Astrocyte of the cerebellum (primary cell): Measurements from ENCODE around the gene RNF146.
"Not testable (repeated sequence)": the region's sequence is repeated elsewhere in the genome, so short reads cannot be mapped to it uniquely, and the experiment has no call there.

Experiments used
- DNase-seq: peaks from one replicate; pipeline ENCODE4 v3.0.0-alpha.2; 2011; ENCODE audit warnings: low read depth
- H3K4me3 ChIP-seq: 2 replicates; pipeline ENCODE4 v1.5.1; 2011; ENCODE audit warnings: mild to moderate bottlenecking, low read depth, low read length, moderate library complexity
- CTCF ChIP-seq: IDR thresholded peaks from 2 replicates; pipeline ENCODE4 v1.5.1; 2012; ENCODE audit warnings: low read length, low read depth, moderate library complexity, mild to moderate bottlenecking; ENCODE audit errors: missing control alignments
- in situ Hi-C: cut with HindIII; loops from 2 replicates; pipeline ENCODE4 v1.10.0; 2017; ENCODE audit warnings: low sequenced_read_pairs

The RNF146 gene

GRCh38 chr6:127305741-127306140, 39.1 kb downstream of the RNF146 start:
- no peak for DNase-seq
- in situ Hi-C loops, result no loop called here
- TF ChIP-seq CTCF, result no peak
- no peak overlapping the region for H3K4me3 ChIP-seq

GRCh38 chr6:127317388-127318128, 50.9 kb downstream of the RNF146 start:
- no peak overlapping the region for H3K4me3 ChIP-seq
- TF ChIP-seq CTCF, result no peak
- in situ Hi-C loops, result no loop called here
- no peak for DNase-seq

- no peak overlapping the region for H3K4me3 ChIP-seq
- no peak for DNase-seq
- TF ChIP-seq CTCF, result no peak
- in situ Hi-C loops, result no loop called here
These were observed 53.0 kb downstream of the RNF146 start for GRCh38 chr6:127319686-127320085.

- in situ Hi-C loops, result no loop called here
- TF ChIP-seq CTCF, result no peak
These were observed 61.5 kb downstream of the RNF146 start for GRCh38 chr6:127328043-127328609.

GRCh38 chr6:127331256-127331655, 64.6 kb downstream of the RNF146 start:
- in situ Hi-C loops, DNase-seq, H3K4me3 ChIP-seq: not testable (repeated sequence)

More at GRCh38 chr6:127328043-127328609, 61.5 kb downstream of the RNF146 start:
- H3K4me3 ChIP-seq, result no peak overlapping the region
- no peak for DNase-seq

GRCh38 chr6:127332383-127332961, 65.8 kb downstream of the RNF146 start:
- in situ Hi-C loops, result no loop called here
- TF ChIP-seq CTCF, result no peak
- DNase-seq, result no peak
- no peak overlapping the region for H3K4me3 ChIP-seq
